Measurements from ENCODE around the gene SGPL1. TPM values are rescaled to one million over a fixed set of nuclear protein-coding genes. Genes with fewer than 3 reads are reported as not detected.

Gene SGPL1
- total and polyA plus RNA-seq, 5 donors from 2014 or later, result 12.8 to 30.4 (median 15.0) TPM

- peaks cover 3% of the 10 kb centered on the region for H3K27me3 ChIP-seq (ENCODE audit: control insufficient read depth, insufficient read depth, low read length)
- DNase-seq (no peak), ATAC-seq (ENCODE audit: low read depth in 2 of 2) (no peak)
- Mint-ChIP-seq H3K36me3 (no peaks in the 10 kb centered on the region), H3K4me3 (peak overlapping the region in 1 of 4 donors; percentile 28), H3K4me1 (peaks cover 0 to 2% (median under 1%) of the 10 kb centered on the region in 4 donors), H3K27ac (no peak overlapping the region), H3K27me3 (peaks cover 18% of the 10 kb centered on the region), H3K9me3 (peaks cover 0 to 4% (median 0%) of the 10 kb centered on the region in 7 donors)
- no peaks in the 10 kb centered on the region for H3K4me1 ChIP-seq (ENCODE audit: control insufficient read depth, insufficient read depth, low read length, poor library complexity, severe bottlenecking)
- H3K36me3 ChIP-seq (ENCODE audit: control insufficient read depth, insufficient read depth, low read length), result no peaks in the 10 kb centered on the region
- no peak overlapping the region for H3K27ac ChIP-seq (ENCODE audit: insufficient read depth, low read length, poor library complexity, severe bottlenecking)
- H3K4me3 ChIP-seq (ENCODE audit: low read depth, low read length), result no peak overlapping the region
- no peaks in the 10 kb centered on the region for H3K9me3 ChIP-seq (ENCODE audit: control insufficient read depth in 2 of 2, low read length in 2 of 2)
Observed at GRCh38 chr10:70809011-70809611, 6.6 kb upstream of the SGPL1 start.

GRCh38 chr10:70809726-70810125 lies 6.0 kb upstream of the SGPL1 start:
- ATAC-seq (ENCODE audit: low read depth in 2 of 2), result no peak
- peaks cover 18% of the 10 kb centered on the region for H3K27me3 Mint-ChIP-seq

GRCh38 chr10:70810967-70811366 lies 4.8 kb upstream of the SGPL1 start:
- H3K27me3 Mint-ChIP-seq, result peaks cover 9% of the 10 kb centered on the region
- no peak overlapping the region for H3K27ac Mint-ChIP-seq
- H3K4me1 Mint-ChIP-seq, result peaks cover 0 to 16% (median 3%) of the 10 kb centered on the region in 4 donors
- no peak overlapping the region for H3K27ac ChIP-seq (ENCODE audit: insufficient read depth, low read length, poor library complexity, severe bottlenecking)
- DNase-seq (no peak), ATAC-seq (ENCODE audit: low read depth in 2 of 2) (no peak)
- no peaks in the 10 kb centered on the region for H3K36me3 Mint-ChIP-seq
- no peak overlapping the region for H3K4me3 Mint-ChIP-seq
- H3K4me3 ChIP-seq (ENCODE audit: low read depth, low read length), result no peak overlapping the region
- no peaks in the 10 kb centered on the region for H3K36me3 ChIP-seq (ENCODE audit: control insufficient read depth, insufficient read depth, low read length)
- no peaks in the 10 kb centered on the region for H3K27me3 ChIP-seq (ENCODE audit: control insufficient read depth, insufficient read depth, low read length)
- peaks cover 0 to 4% (median 0%) of the 10 kb centered on the region in 7 donors for H3K9me3 Mint-ChIP-seq
- H3K4me1 ChIP-seq (ENCODE audit: control insufficient read depth, insufficient read depth, low read length, poor library complexity, severe bottlenecking), result peaks cover 9% of the 10 kb centered on the region
- H3K9me3 ChIP-seq (ENCODE audit: control insufficient read depth in 2 of 2, low read length in 2 of 2), result no peaks in the 10 kb centered on the region

More at GRCh38 chr10:70809726-70810125, 6.0 kb upstream of the SGPL1 start:
- Histone ChIP-seq H3K9me3 (ENCODE audit: control insufficient read depth in 2 of 2, low read length in 2 of 2) (no peaks in the 10 kb centered on the region), H3K27me3 (ENCODE audit: control insufficient read depth, insufficient read depth, low read length) (no peaks in the 10 kb centered on the region), H3K36me3 (ENCODE audit: control insufficient read depth, insufficient read depth, low read length) (no peaks in the 10 kb centered on the region), H3K27ac (ENCODE audit: insufficient read depth, low read length, poor library complexity, severe bottlenecking) (no peak overlapping the region), H3K4me1 (ENCODE audit: control insufficient read depth, insufficient read depth, low read length, poor library complexity, severe bottlenecking) (no peaks in the 10 kb centered on the region), H3K4me3 (ENCODE audit: low read depth, low read length) (no peak overlapping the region)
- H3K27ac Mint-ChIP-seq, result no peak overlapping the region
- peaks cover 0 to 4% (median 0%) of the 10 kb centered on the region in 7 donors for H3K9me3 Mint-ChIP-seq
- peaks cover 0 to 7% (median 2%) of the 10 kb centered on the region in 4 donors for H3K4me1 Mint-ChIP-seq
- DNase-seq, result no peak
- no peak overlapping the region for H3K4me3 Mint-ChIP-seq
- H3K36me3 Mint-ChIP-seq, result no peaks in the 10 kb centered on the region

- no peaks in the 10 kb centered on the region for H3K27me3 ChIP-seq (ENCODE audit: control insufficient read depth, insufficient read depth, low read length)
- peaks cover 15% of the 10 kb centered on the region for H3K4me1 ChIP-seq (ENCODE audit: control insufficient read depth, insufficient read depth, low read length, poor library complexity, severe bottlenecking)
- no peaks in the 10 kb centered on the region for H3K9me3 ChIP-seq (ENCODE audit: control insufficient read depth in 2 of 2, low read length in 2 of 2)
- H3K9me3 Mint-ChIP-seq, result peaks cover 0 to 4% (median 0%) of the 10 kb centered on the region in 7 donors
- no peak for ATAC-seq (ENCODE audit: low read depth in 2 of 2)
- DNase-seq, result no peak
- no peaks in the 10 kb centered on the region for H3K36me3 Mint-ChIP-seq
- no peaks in the 10 kb centered on the region for H3K36me3 ChIP-seq (ENCODE audit: control insufficient read depth, insufficient read depth, low read length)
- H3K27ac Mint-ChIP-seq, result peak overlapping the region in 2 of 3 donors; percentile 25 to 48
- peak overlapping the region in 1 of 4 donors; percentile 82 for H3K4me3 Mint-ChIP-seq
- no peak overlapping the region for H3K4me3 ChIP-seq (ENCODE audit: low read depth, low read length)
- no peak overlapping the region for H3K27ac ChIP-seq (ENCODE audit: insufficient read depth, low read length, poor library complexity, severe bottlenecking)
- peaks cover 0 to 23% (median 9%) of the 10 kb centered on the region in 4 donors for H3K4me1 Mint-ChIP-seq
- peaks cover 8% of the 10 kb centered on the region for H3K27me3 Mint-ChIP-seq
Observed at GRCh38 chr10:70811881-70812280, 3.9 kb upstream of the SGPL1 start.

GRCh38 chr10:70812814-70813213 lies 2.9 kb upstream of the SGPL1 start:
- Mint-ChIP-seq H3K27ac (peak overlapping the region in 1 of 3 donors; percentile 48), H3K4me1 (peaks cover 4 to 31% (median 16%) of the 10 kb centered on the region in 4 donors), H3K4me3 (peak overlapping the region in 1 of 4 donors; percentile 33), H3K27me3 (no peaks in the 10 kb centered on the region), H3K9me3 (peaks cover 0 to 3% (median 0%) of the 10 kb centered on the region in 7 donors), H3K36me3 (peaks cover 4% of the 10 kb centered on the region)
- H3K27ac ChIP-seq (ENCODE audit: insufficient read depth, low read length, poor library complexity, severe bottlenecking), result no peak overlapping the region
- ATAC-seq (ENCODE audit: low read depth in 2 of 2), result no peak
- no peak for DNase-seq
- H3K4me1 ChIP-seq (ENCODE audit: control insufficient read depth, insufficient read depth, low read length, poor library complexity, severe bottlenecking), result peaks cover 15% of the 10 kb centered on the region
- no peak overlapping the region for H3K4me3 ChIP-seq (ENCODE audit: low read depth, low read length)
- H3K27me3 ChIP-seq (ENCODE audit: control insufficient read depth, insufficient read depth, low read length), result no peaks in the 10 kb centered on the region
- H3K9me3 ChIP-seq (ENCODE audit: control insufficient read depth in 2 of 2, low read length in 2 of 2), result no peaks in the 10 kb centered on the region
- no peaks in the 10 kb centered on the region for H3K36me3 ChIP-seq (ENCODE audit: control insufficient read depth, insufficient read depth, low read length)

GRCh38 chr10:70814126-70814525 lies 1.6 kb upstream of the SGPL1 start:
- no peak for ATAC-seq (ENCODE audit: low read depth in 2 of 2)
- Histone ChIP-seq H3K4me1 (ENCODE audit: control insufficient read depth, insufficient read depth, low read length, poor library complexity, severe bottlenecking) (peaks cover 15% of the 10 kb centered on the region), H3K27ac (ENCODE audit: insufficient read depth, low read length, poor library complexity, severe bottlenecking) (no peak overlapping the region), H3K27me3 (ENCODE audit: control insufficient read depth, insufficient read depth, low read length) (no peaks in the 10 kb centered on the region), H3K9me3 (ENCODE audit: control insufficient read depth in 2 of 2, low read length in 2 of 2) (no peaks in the 10 kb centered on the region), H3K4me3 (ENCODE audit: low read depth, low read length) (no peak overlapping the region), H3K36me3 (ENCODE audit: control insufficient read depth, insufficient read depth, low read length) (no peaks in the 10 kb centered on the region)
- peaks cover 5 to 44% (median 24%) of the 10 kb centered on the region in 4 donors for H3K4me1 Mint-ChIP-seq
- DNase-seq, result no peak
- H3K27me3 Mint-ChIP-seq, result no peaks in the 10 kb centered on the region
- H3K27ac Mint-ChIP-seq, result peak overlapping the region in 2 of 3 donors; percentile 83 to 94
- H3K36me3 Mint-ChIP-seq, result peaks cover 4% of the 10 kb centered on the region
- no peaks in the 10 kb centered on the region for H3K9me3 Mint-ChIP-seq
- peak overlapping the region; percentile 22 to 92 (median 86) for H3K4me3 Mint-ChIP-seq

GRCh38 chr10:70816220-70816894 lies 609 bp downstream of the SGPL1 start:
- no peaks in the 10 kb centered on the region for H3K27me3 ChIP-seq (ENCODE audit: control insufficient read depth, insufficient read depth, low read length)
- Mint-ChIP-seq H3K4me3 (peak overlapping the region; percentile 88 to 92 (median 90)), H3K9me3 (no peaks in the 10 kb centered on the region), H3K36me3 (peaks cover 16% of the 10 kb centered on the region), H3K27ac (peak overlapping the region; percentile 80 to 94 (median 88)), H3K27me3 (no peaks in the 10 kb centered on the region), H3K4me1 (peaks cover 10 to 56% (median 37%) of the 10 kb centered on the region in 4 donors)
- no peaks in the 10 kb centered on the region for H3K9me3 ChIP-seq (ENCODE audit: control insufficient read depth in 2 of 2, low read length in 2 of 2)
- peaks cover 15% of the 10 kb centered on the region for H3K4me1 ChIP-seq (ENCODE audit: control insufficient read depth, insufficient read depth, low read length, poor library complexity, severe bottlenecking)
- H3K36me3 ChIP-seq (ENCODE audit: control insufficient read depth, insufficient read depth, low read length), result peaks cover 4% of the 10 kb centered on the region
- H3K27ac ChIP-seq (ENCODE audit: insufficient read depth, low read length, poor library complexity, severe bottlenecking), result peak overlapping the region; percentile 51
- ATAC-seq (ENCODE audit: low read depth in 2 of 2), result peak; percentile 20 to 28
- H3K4me3 ChIP-seq (ENCODE audit: low read depth, low read length), result peak overlapping the region; percentile 75
- peak; percentile 22 to 38 (median 34) for DNase-seq

Measured in CD4-positive, CD25-positive, alpha-beta regulatory T cell (primary cell).